A673 (cell line): ENCODE results near the gene AGAP1. TPM values are rescaled to one million over a fixed set of nuclear protein-coding genes. Genes with fewer than 3 reads are reported as not detected.

ENCODE experiments used
- BruUV-seq: library from RNA; stranded (reverse); fragments of 400-500 nt; replicated peaks from 2 replicates; lab custom pipeline; 2021; lab: Mats Ljungman, UMichigan
- CTCF ChIA-PET: fragments of 300-600 bp; sonication (Branson Sonifier 250); formaldehyde crosslinking; loops from one replicate; lab custom pipeline; 2022; ENCODE audit warnings: antibody characterized with exemption; lab: Charles Lee
- POLR2A ChIA-PET: fragments of 300-600 bp; sonication (Branson Sonifier 250); formaldehyde crosslinking; loops from one replicate; lab custom pipeline; 2022; ENCODE audit warnings: antibody characterized with exemption; ENCODE audit not compliant: low non-redundant PET; lab: Charles Lee
- DNase-seq: peaks from one replicate; pipeline ENCODE4 v3.0.0-alpha.2; 2015; ENCODE audit warnings: low spot score
- H3K27ac ChIP-seq: fragments of 200-600 bp; sonication (generic); 2 replicates; pipeline ENCODE4 v1.5.1; 2016; ENCODE audit warnings: mixed run types, low read depth, mild to moderate bottlenecking, mixed read lengths, antibody characterized with exemption, low read length; ENCODE audit not compliant: poor library complexity, severe bottlenecking
- H3K27me3 ChIP-seq: fragments of 200-600 bp; sonication (generic); replicated peaks from 2 replicates; pipeline ENCODE4 v1.6.1; 2017; ENCODE audit warnings: mixed run types, low read depth, mild to moderate bottlenecking, mixed read lengths, antibody characterized with exemption, low read length; ENCODE audit not compliant: insufficient read depth, poor library complexity
- H3K36me3 ChIP-seq: fragments of 200-600 bp; sonication (generic); 2 replicates; pipeline ENCODE4 v1.6.1; 2016; ENCODE audit warnings: mixed run types, mild to moderate bottlenecking, mixed read lengths, antibody characterized with exemption, low read length; ENCODE audit not compliant: insufficient read depth, poor library complexity, severe bottlenecking
- H3K4me1 ChIP-seq: fragments of 200-600 bp; sonication (generic); 2 replicates; pipeline ENCODE4 v1.6.1; 2017; ENCODE audit warnings: mixed run types, mild to moderate bottlenecking, mixed read lengths, antibody characterized with exemption, low read length; ENCODE audit not compliant: insufficient read depth, poor library complexity, severe bottlenecking
- H3K4me3 ChIP-seq: fragments of 200-600 bp; sonication (generic); 2 replicates; pipeline ENCODE4 v1.5.1; 2016; ENCODE audit warnings: low read depth, mixed run types, mild to moderate bottlenecking, mixed read lengths, low read length; ENCODE audit not compliant: poor library complexity, severe bottlenecking
- H3K9me3 ChIP-seq: fragments of 200-600 bp; sonication (generic); 2 replicates; pipeline ENCODE4 v1.6.1; 2016; ENCODE audit warnings: mixed run types, low read depth, mild to moderate bottlenecking, mixed read lengths, antibody characterized with exemption, low read length; ENCODE audit not compliant: poor library complexity, severe bottlenecking
- CTCF ChIP-seq: fragments of 300-800, 200-600 bp; sonication (generic); conservative IDR thresholded peaks from 2 replicates; pipeline ENCODE4 v1.5.1; 2017; ENCODE audit warnings: low read depth, mild to moderate bottlenecking, antibody characterized with exemption, low read length, moderate library complexity, mixed read lengths
- EZH2 ChIP-seq: fragments of 200-600 bp; sonication (generic); IDR thresholded peaks from 2 replicates; pipeline ENCODE4 v1.6.1; 2017; ENCODE audit warnings: borderline replicate concordance, low read depth, mild to moderate bottlenecking, mixed read lengths, antibody characterized with exemption, low read length; ENCODE audit not compliant: poor library complexity, severe bottlenecking
- intact Hi-C: fragments of 100-400 bp; cut with micrococcal nuclease; formaldehyde crosslinking; loops from one replicate; pipeline ENCODE4 v1.10.0; 2022; ENCODE audit not compliant: unreplicated experiment
- total RNA-seq: library from RNA; stranded (reverse); gene quantifications from 2 replicates; pipeline ENCODE4 v1.2.3, GENCODE V29; 2021

Gene AGAP1
- total RNA-seq, 1 experiment from 2014 or later: 25.3 TPM

- POLR2A ChIA-PET: no interaction called here
- intact Hi-C loops: no loop called here
These were observed 118.5 kb downstream of the AGAP1 start for GRCh38 chr2:235612181-235612950.

DNA sequence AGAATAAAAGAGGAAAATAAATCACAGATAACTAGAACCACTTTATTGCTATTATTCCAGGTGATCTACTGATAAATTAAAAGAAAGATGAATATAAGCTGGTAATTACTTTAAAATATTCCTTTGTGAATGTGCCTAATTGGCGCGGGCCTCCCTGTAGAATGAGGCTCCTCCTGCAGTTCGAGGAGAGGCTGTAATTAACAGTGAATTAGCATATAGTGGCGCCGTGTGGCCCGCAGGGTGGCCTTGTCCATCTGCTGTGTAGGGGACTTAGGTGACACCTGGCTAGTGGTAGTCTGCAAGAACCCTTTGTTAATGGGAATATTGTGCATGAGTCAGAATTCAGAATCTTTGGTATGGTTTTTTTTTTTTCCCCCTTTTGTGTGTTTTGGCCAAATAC is 119.8 kb downstream of the AGAP1 start:
- intact Hi-C loops: no loop called here
- ChIA-PET CTCF (no interaction called here), POLR2A (no interaction called here)
- H3K36me3 ChIP-seq: no peaks in the 10 kb centered on the region
- H3K9me3 ChIP-seq: no peaks in the 10 kb centered on the region
- H3K4me1 ChIP-seq: peaks cover 7% of the 10 kb centered on the region
- no peak overlapping the region for H3K4me3 ChIP-seq
- no peak for TF ChIP-seq CTCF
- no TSS peak for BruUV-seq
- DNase-seq: no peak
- no peaks in the 10 kb centered on the region for H3K27me3 ChIP-seq
- no peak overlapping the region for H3K27ac ChIP-seq

More at GRCh38 chr2:235612181-235612950, 118.5 kb downstream of the AGAP1 start:
- TF ChIP-seq EZH2 (no peak), CTCF (no peak)
- BruUV-seq: no TSS peak
- no peak overlapping the region for H3K27ac ChIP-seq
- no peak overlapping the region for H3K4me3 ChIP-seq
- CTCF ChIA-PET: no interaction called here
- H3K4me1 ChIP-seq: peaks cover 7% of the 10 kb centered on the region
- no peaks in the 10 kb centered on the region for H3K27me3 ChIP-seq
- no peak for DNase-seq
- H3K9me3 ChIP-seq: no peaks in the 10 kb centered on the region
- H3K36me3 ChIP-seq: no peaks in the 10 kb centered on the region

- H3K27ac ChIP-seq: no peak overlapping the region
- CTCF ChIA-PET: no interaction called here
- POLR2A ChIA-PET: no interaction called here
These were observed 120.5 kb downstream of the AGAP1 start for GRCh38 chr2:235614176-235614860.

More at GRCh38 chr2:235614176-235614860, 120.5 kb downstream of the AGAP1 start:
- no peaks in the 10 kb centered on the region for H3K9me3 ChIP-seq
- H3K4me3 ChIP-seq: no peak overlapping the region
- H3K36me3 ChIP-seq: no peaks in the 10 kb centered on the region
- DNase-seq: no peak
- intact Hi-C loops: no loop called here
- peaks cover 7% of the 10 kb centered on the region for H3K4me1 ChIP-seq
- no TSS peak for BruUV-seq
- H3K27me3 ChIP-seq: no peaks in the 10 kb centered on the region
- TF ChIP-seq CTCF: no peak
- no peak for TF ChIP-seq EZH2
